Measurements from ENCODE around the gene DUSP2. TPM values are rescaled to one million over a fixed set of nuclear protein-coding genes. Genes with fewer than 3 reads are reported as not detected.

Gene DUSP2
- total and polyA plus RNA-seq, 9 of the 15 experiments (the other 6 are each of a cell fraction or from before 2014, with no cell fraction given) = 0.04 to 0.18 TPM; not detected in 7

DNA sequence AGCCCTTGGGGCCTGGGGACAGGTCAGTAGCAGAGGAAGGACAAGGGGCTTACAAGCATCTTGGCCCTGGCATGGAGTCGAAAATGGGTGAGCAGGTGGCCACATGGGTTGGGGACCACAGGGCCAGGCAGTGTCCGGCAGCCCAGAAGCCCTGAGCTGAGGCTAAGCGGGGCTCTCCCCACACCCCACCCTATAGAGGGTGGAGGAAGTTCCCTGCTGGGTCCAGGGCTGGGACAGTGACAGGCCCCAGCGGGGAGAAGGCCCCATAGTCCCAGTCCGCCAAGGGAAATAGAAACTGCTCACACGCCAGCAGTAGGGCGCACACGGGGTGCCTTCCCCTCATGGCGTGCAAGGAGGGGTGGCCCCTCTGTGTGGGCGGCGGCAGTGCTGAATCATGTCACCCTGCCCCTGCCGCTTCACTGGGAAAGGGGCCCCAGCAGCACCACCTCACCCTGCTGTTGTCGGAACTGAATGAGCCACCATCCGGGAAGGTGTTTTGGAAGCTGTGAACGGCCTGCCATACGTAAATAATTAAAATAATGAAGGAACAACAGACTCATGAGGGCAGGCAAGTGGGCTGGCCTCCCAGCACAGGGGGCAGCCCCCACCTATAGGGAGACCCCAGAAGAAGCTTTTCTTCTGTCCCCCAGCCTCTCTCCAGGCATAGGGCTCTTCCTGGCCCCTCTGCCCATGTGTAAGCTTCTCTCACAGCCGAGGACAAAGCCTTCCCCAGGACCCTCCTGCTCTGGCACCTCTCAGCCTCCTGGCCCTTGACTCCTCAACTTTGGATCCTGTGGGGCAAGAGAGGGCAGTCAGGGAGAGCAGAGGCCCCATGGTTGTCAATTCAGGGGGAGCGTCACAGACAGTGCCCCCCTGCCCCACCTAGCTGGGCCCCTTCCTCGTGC is 12.7 kb upstream of the DUSP2 start (continued):
- TF ChIP-seq L3MBTL2 (IDR thresholded peaks at IDR 0.05) (peak; percentile 53; the same call in 1 of the 2 replicates), ZNF3 (CRISPR knock-in tag; IDR thresholded peaks at IDR 0.05) (no peak)

- in situ Hi-C loops (cut with MboI) (no loop called here), intact Hi-C loops (cut with micrococcal nuclease) (no loop called here)
- FAIRE-seq = no peak
- Histone ChIP-seq H3K27me3 (ENCODE audit: control insufficient read depth in 2 of 2, insufficient read depth in 2 of 2, low read length in 2 of 2) (no peaks in the 10 kb centered on the region), H3K36me3 (ENCODE audit: control insufficient read depth, insufficient read depth, low read length) (no peaks in the 10 kb centered on the region), H3K4me1 (replicated peaks in 1 of 2; ENCODE audit: control insufficient read depth in 2 of 2, insufficient read depth in 2 of 2, low read length in 2 of 2) (peaks cover 21 to 37% of the 10 kb centered on the region in 2 experiments), H2AFZ (ENCODE audit: low read depth, low read length) (peak overlapping the region; percentile 99), H3K27ac (ENCODE audit: extremely low read depth, low read depth, low read length) (peak overlapping the region; percentile 82), H3K9me3 (replicated peaks; ENCODE audit: control insufficient read depth, insufficient read depth, low read depth, low read length) (no peaks in the 10 kb centered on the region), H3K4me3 (no peak overlapping the region), H3K4me2 (ENCODE audit: insufficient read depth, low read length) (peak overlapping the region; percentile 71), H3K79me2 (ENCODE audit: control insufficient read depth, insufficient read depth, low read length) (no peaks in the 10 kb centered on the region), H3K9me1 (ENCODE audit: control insufficient read depth, insufficient read depth, low read length) (peaks cover 3% of the 10 kb centered on the region), H3K9ac (ENCODE audit: insufficient read depth in 1 of 2, low read depth in 2 of 2, low read length in 2 of 2) (peak overlapping the region; percentile 67 to 90), H4K20me1 (replicated peaks; ENCODE audit: control insufficient read depth, insufficient read depth, low read length) (no peaks in the 10 kb centered on the region)
- ATAC-seq = peak; percentile 62
- TF ChIP-seq ZNF589 (CRISPR knock-in tag; IDR thresholded peaks at IDR 0.05; ENCODE audit: low read depth) (peak; percentile 32; the same call in 1 of the 2 replicates), RBBP5 (IDR thresholded peaks at IDR 0.05; ENCODE audit: borderline replicate concordance, insufficient read depth, low read length, poor library complexity, severe bottlenecking) (no peak), ILF3 (IDR thresholded peaks at IDR 0.05; ENCODE audit: borderline replicate concordance) (no peak)
- DNase-seq (ENCODE audit: extremely low read depth in 1 of 4, low spot score in 3 of 4) = no peak
- no TSS peak for BruUV-seq (replicated peaks)
- CTCF ChIA-PET (ENCODE audit: low intra/inter-chr PET ratio) = no interaction called here
- 73% methylated on average over 2 of the region's 5 CpGs for WGBS (ENCODE audit: insufficient coverage, low coverage, missing lambda C conversion rate)
- POLR2A ChIA-PET = interaction anchor here (0.7 kb wide), 1 partner anchor 436 kb away, joined by 3 read pairs; no protein-coding TSS in a partner anchor
These were observed 11.8 kb upstream of the DUSP2 start for GRCh38 chr2:96156926-96157648.

Measured in K562 (cell line).